HG03159 (cell line): Measurements from ENCODE around the gene PRPF19.
"Not testable (repeated sequence)": the region's sequence is repeated elsewhere in the genome, so short reads cannot be mapped to it uniquely, and the experiment has no call there.

Experiments
- ATAC-seq: cut with Tn5 transposase; IDR thresholded peaks from one replicate; pipeline ENCODE4 v1.9.1; 2021; ENCODE audit warnings: mild to moderate bottlenecking, moderate library complexity; ENCODE audit not compliant: unreplicated experiment

Gene PRPF19

DNA sequence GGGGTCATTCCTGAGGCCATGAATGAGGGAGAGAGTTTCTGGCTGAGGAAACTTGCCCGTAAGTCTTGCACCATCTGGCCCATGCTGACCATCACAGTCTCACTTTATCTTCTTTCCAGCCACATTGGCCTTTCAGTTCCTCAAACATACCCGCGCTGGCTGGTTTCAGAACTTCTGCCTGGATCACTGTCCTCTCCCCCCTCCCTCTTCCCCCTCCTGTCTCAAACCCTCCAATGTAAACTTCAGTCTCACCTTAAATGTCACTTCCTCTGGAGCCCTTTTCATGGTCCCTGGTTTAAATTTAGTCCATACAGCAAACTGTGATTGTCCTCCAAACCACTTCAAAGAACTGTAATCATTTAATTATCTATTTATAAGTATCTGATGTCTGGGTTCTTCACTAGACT, 3.9 kb upstream of the PRPF19 start:
- peak; percentile 31 for ATAC-seq

GRCh38 chr11:60909680-60910280, 3.4 kb upstream of the PRPF19 start:
- ATAC-seq = not testable (repeated sequence)

DNA sequence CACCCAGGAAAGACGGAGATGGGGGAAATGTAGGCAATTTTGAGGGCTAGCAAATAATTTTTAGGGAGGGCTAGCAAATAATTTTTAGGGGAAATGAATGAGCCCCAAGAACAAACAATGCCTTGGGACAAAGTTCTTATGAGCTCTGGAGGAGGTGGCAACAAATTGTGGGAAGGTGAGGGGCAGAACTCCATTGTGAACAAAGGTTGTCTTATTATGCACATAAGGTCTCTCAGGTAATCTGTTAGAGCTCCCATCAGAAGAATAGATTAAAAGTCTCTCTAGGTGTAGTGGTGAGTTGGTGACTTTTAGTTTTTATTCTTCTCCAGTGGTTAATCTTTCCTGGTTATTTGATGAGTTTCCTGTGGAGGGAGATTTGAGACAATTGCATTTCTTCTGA, 2.4 kb upstream of the PRPF19 start:
- ATAC-seq = no peak

GRCh38 chr11:60905551-60906113, 753 bp downstream of the PRPF19 start:
- ATAC-seq = no peak

- no peak for ATAC-seq
These were observed 1.3 kb downstream of the PRPF19 start for GRCh38 chr11:60905047-60905446.

GRCh38 chr11:60902625-60903024, 3.8 kb downstream of the PRPF19 start:
- ATAC-seq = no peak

DNA sequence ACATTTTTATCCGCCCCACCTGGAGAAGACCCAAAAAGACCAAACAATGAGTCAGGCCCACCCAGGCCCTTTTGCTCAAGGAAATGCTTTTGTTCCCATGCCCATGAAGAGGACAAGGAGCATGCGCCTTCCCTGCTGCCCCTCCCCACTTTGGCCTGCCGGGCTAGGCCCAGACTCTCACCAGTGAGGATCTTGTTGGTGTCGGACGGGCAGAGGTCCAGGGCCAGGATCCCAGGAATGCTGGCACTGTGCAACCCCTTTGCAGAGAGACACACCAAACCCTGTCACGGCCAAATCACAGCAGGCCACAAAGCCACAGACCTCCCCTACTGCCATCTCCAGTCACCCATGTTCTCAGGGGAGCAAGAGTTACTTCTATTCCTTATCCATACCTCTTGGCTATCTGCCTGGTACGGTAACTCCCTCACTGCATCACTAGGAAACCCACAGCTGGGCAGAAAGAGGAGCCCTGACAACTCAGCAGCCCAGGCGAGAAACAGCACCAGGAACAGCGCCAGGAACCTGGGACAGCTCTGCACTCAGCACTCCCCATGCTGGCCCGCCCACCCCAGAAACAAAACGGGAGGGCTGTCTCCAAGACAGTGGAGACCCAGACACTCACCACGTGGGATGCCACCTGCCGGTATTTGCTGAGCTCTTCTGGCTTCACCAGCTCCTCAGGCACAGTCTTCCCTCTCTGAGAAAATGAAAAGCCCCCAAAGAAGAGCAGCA, 5.5 kb downstream of the PRPF19 start:
- ATAC-seq = no peak

DNA sequence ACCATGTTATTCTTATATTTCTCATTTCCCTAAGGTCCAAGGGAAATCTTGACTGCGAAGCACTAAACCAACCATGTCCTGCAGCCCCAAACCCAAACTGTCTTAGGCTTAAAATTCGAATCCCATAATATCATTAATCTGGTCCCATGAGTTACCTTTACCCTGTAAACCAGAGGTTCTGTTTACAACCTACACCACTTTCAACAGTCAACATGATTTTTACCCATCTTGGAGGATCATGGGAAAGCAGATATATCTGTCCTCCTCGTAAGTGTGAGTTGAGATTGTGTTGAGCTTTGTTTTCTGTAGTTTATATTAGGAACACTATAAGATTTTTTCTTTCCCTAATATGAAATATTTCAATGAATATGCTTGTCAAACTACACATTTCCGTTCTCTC, 6.4 kb downstream of the PRPF19 start:
- ATAC-seq = no peak

DNA sequence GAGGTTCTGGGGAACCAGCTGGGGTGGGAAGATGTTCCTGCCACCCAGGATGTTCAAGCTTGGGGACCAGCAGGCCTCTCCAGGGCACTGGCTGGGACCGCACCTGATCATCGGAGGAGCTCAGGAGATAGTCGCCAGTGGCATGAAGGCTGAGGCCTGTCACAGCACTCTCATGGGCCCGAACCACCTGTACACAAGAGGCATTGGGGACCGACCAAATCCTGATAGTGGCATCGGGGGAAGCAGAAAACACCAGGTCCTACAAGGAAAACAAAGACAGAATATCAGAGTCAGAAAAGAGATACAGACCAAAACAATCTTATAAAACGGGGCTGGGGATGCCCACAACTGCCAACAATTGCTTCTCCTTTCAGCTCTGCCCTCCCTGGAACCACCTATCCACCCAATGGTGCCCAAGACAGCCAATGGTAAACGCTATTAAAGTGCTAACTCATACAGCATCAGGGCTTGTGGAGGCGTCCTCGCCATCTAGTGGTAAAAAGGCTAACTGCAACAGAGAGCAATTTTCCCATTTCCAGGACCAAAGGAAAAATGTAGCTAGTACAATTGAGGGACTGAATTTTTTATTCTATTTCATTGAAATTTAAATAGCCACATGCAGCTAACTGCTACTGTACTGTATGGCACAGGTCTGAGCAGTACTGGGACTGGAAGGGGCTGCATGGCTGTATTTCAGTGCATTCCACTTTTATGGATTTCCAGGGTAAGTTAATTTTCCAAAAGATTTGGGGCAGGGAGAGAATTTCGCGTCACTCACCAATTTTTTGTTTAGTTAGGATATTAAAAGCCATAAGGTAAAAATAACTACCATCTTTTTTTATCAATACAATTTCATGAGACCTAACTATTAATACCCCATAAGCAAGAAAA, 7.1 kb downstream of the PRPF19 start:
- ATAC-seq = no peak

DNA sequence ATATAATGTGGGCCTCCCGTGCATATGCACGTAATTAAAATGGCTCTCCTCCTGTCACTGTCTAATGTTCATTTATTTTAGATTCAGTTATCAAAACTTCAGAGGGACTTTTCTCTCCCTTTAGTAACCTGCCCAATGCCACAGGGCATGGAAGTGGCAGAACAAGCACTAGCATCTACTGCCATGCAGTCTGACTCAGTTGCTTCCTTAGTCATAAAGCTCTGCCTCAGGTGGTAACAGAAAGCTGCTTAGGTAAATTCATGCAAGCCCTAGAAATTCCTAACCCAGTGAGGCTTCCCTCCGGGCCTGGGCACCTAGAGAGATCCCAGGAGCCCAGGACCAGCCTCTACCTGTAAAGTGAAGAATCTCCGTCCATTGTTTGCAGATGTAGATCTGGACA, 8.9 kb downstream of the PRPF19 start:
- ATAC-seq = no peak

GRCh38 chr11:60895687-60896086, 10.7 kb downstream of the PRPF19 start:
- ATAC-seq = no peak

DNA sequence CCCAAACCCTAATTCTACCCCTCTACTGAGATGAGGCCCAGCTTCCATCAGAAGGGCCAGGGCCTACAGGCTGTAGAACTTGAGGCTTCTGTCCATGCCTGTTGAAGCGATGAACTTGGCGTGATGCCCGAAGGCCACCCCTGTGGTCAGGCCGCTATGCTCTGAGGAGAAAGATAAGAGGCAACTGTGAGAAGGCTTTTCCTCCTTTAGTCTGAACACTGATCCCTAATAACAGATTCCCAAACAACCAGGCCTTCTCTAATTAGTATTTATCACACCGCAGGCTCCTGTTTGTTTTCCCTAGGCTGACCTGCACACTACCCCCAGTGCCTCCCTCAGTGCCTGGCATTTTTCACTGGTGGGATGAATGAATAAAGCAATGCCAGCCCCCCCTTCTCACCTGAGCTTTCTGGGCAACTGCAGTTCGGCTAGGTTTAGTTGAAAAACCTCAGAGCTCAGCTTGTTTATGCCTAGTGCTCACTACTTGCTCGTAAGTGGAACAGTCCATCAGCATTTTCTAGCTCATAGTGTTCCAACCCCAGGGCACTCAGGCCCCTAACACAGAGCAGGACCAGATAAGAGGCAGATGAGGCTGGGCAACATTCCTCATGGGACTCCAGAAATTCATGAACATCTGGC, 15.2 kb downstream of the PRPF19 start:
- no peak for ATAC-seq

GRCh38 chr11:60890696-60891095, 15.7 kb downstream of the PRPF19 start:
- ATAC-seq = no peak

GRCh38 chr11:60889869-60890311, 16.5 kb downstream of the PRPF19 start:
- ATAC-seq = no peak

DNA sequence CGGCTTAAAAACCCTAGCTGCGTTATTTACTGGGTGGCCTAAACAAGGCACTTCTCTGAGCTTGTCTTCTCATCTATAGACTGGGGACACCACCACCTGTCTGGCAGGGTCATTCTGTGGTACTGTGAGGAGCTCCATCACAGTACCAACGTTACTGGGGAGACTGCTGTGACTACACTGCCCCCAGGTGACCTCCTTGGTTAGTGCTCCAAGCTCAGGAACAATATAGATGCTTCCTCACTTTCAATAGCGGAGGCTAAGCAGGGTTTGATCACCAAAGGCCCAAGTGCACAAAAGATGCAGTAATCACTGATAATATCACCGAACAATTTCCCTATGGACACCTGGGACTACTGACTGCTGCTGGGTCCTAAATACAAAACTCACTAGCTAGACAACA, 18.8 kb downstream of the PRPF19 start:
- ATAC-seq = no peak

DNA sequence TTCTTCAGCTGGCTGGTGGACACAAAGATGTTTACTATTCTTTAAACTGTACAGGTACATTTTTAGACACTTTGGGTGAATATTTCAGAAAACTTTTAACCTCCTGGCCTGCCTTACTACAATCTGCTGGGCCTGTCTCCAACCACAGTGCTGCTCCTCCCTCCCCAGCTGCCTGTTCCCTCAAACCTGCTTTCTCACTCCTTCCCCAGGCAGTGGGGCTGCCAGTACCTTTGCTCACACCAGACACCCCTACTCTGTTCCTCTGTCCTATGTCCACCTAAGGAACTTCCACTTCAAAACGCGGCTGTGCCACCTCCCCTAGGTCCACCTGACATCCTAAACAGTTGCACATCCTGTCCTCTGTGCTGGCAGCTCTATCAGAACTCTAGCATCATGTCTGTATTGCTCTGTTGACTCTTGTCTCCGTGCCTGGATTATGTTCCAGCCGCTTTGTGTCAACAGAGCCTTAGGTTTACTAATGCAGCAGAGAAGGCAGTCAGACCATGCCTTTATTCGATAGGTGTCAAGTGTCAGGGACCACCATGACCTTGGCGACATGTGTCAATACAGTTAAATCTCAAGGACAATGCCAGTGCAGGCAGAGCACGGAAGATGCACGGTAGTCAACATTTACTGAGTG, 25.6 kb downstream of the PRPF19 start:
- ATAC-seq = no peak

GRCh38 chr11:60879971-60880588, 26.3 kb downstream of the PRPF19 start:
- ATAC-seq = no peak

- no peak for ATAC-seq
These were observed 27.3 kb downstream of the PRPF19 start for GRCh38 chr11:60879104-60879503.

DNA sequence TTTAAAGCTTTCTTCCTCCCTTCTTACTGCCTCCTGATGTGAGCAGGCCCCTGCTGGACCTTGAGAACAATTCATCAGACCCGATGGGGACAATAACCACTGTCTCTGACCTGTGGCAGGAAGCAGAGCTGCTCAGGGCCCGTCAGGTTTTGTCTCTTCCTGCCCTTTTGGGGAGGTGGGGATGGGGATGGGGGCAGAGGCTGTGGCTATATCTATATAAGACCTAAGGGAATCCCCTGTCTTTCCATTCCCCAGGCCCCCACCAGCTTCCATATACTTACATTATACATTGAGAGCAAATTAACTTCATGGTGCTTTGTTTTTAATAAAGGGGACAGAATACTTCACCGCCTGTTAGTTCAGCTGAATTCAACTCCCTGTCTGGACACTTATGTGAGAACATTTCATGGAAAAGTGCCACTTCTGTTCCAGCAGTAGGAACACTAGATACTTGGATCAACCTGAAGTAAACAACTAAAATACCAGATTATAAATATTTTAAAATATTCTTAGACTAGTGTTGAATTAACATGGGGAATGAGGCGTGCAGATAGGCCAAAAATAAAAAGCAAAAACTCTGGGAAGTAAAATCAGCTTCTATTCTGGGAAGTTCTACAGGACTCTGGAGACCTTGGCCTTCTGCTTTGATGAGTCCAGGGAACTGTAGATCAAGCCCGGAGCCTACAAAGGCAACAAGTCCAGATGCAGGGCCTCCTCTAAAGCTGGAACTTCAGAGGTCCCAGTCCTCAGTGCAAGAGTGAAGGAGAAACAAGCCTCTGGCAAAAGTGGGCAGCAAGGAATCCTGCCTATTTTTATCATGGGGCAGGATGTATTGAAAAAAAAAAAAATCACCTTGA, 27.9 kb downstream of the PRPF19 start:
- ATAC-seq = no peak
